H1 (cell line): Measurements from ENCODE around the gene MUC5B. TPM values are rescaled to one million over a fixed set of nuclear protein-coding genes. Genes with fewer than 3 reads are reported as not detected.

ENCODE experiments used
- CTCF ChIA-PET: fragments of 300-600 bp; sonication (Branson Sonifier 250); formaldehyde crosslinking; loops from one replicate; lab custom pipeline; 2021; ENCODE audit not compliant: partially characterized antibody; lab: Charles Lee
- POLR2A ChIA-PET: fragments of 300-600 bp; sonication (Branson Sonifier 250); formaldehyde crosslinking; loops from one replicate; lab custom pipeline; 2021; ENCODE audit warnings: inconsistent platforms; ENCODE audit not compliant: partially characterized antibody; lab: Charles Lee
- DNase-seq, 2 experiments: peaks; one replicate each; pipeline versions ENCODE4 v3.0.0 to v3.0.0-alpha.2; 2010 to 2022; ENCODE audit warnings: low spot score in 2 of 2, low read depth in 1 of 2, mixed read lengths in 1 of 2
- FAIRE-seq: peaks from 2 replicates; lab custom pipeline; 2011; peaks lifted over from hg19 to GRCh38; lab: Jason Lieb, UNC
- H2AFZ ChIP-seq: 2 replicates; pipeline ENCODE4 v1.8.1; 2012; ENCODE audit warnings: low read length, inconsistent platforms
- H2AK5ac ChIP-seq: 2 replicates; pipeline ENCODE4 v1.6.1; 2013; ENCODE audit warnings: low read depth, low read length
- H2BK120ac ChIP-seq: replicated peaks from 2 replicates; pipeline ENCODE3; 2013; ENCODE audit warnings: low read depth, low read length, inconsistent platforms
- H2BK12ac ChIP-seq: 2 replicates; pipeline ENCODE4 v1.6.1; 2013; ENCODE audit warnings: low read depth, low read length
- H2BK15ac ChIP-seq: 2 replicates; pipeline ENCODE4 v1.6.1; 2013; ENCODE audit warnings: low read length
- H2BK20ac ChIP-seq: 2 replicates; pipeline ENCODE4 v1.6.1; 2013; ENCODE audit warnings: low read length
- H2BK5ac ChIP-seq: 2 replicates; pipeline ENCODE4 v1.6.1; 2013; ENCODE audit warnings: low read depth, low read length
- H3K14ac ChIP-seq: 2 replicates; pipeline ENCODE4 v1.6.1; 2013; ENCODE audit warnings: inconsistent platforms; ENCODE audit not compliant: insufficient read length
- H3K18ac ChIP-seq: 2 replicates; pipeline ENCODE4 v1.6.1; 2013; ENCODE audit warnings: low read length; ENCODE audit errors: extremely low read depth
- H3K23ac ChIP-seq: 2 replicates; pipeline ENCODE4 v1.6.1; 2013; ENCODE audit warnings: inconsistent platforms; ENCODE audit not compliant: insufficient read length
- H3K23me2 ChIP-seq: 2 replicates; pipeline ENCODE4 v1.6.1; 2013; ENCODE audit warnings: low read depth, low read length
- H3K27ac ChIP-seq: 2 replicates; pipeline ENCODE4 v1.6.1; 2011; ENCODE audit warnings: low read depth, low read length, inconsistent platforms
- H3K27me3 ChIP-seq, 4 experiments: replicated peaks in 1 of 4; 1 replicate in 1 of 4; 2 replicates in 3 of 4; pipeline versions ENCODE4 v1.6.1 to v1.8.1; 2011 to 2013; ENCODE audit warnings: low read length in 3 of 4, mild to moderate bottlenecking in 3 of 4, inconsistent platforms in 2 of 4, mixed read lengths in 2 of 4, moderate library complexity in 1 of 4; ENCODE audit not compliant: control insufficient read depth in 3 of 4, insufficient read depth in 3 of 4; ENCODE audit errors: extremely low read depth in 1 of 4
- H3K36me3 ChIP-seq, 4 experiments: 2 replicates each; pipeline versions ENCODE4 v1.6.1 to v1.8.1; 2011 to 2013; ENCODE audit warnings: mild to moderate bottlenecking in 4 of 4, low read length in 3 of 4, moderate library complexity in 2 of 4, control low read depth in 1 of 4, inconsistent platforms in 1 of 4; ENCODE audit not compliant: insufficient read depth in 4 of 4, control insufficient read depth in 2 of 4
- H3K4ac ChIP-seq: replicated peaks from 2 replicates; pipeline ENCODE3; 2013; ENCODE audit warnings: low read length, low read depth, mixed read lengths, inconsistent platforms; ENCODE audit not compliant: insufficient read length
- H3K4me1 ChIP-seq, 4 experiments: replicated peaks in 1 of 4; 1 replicate in 1 of 4; 2 replicates in 3 of 4; pipeline versions ENCODE4 v1.6.1 to v1.8.1; 2011 to 2013; ENCODE audit warnings: low read length in 3 of 4, inconsistent platforms in 2 of 4, mixed read lengths in 1 of 4; ENCODE audit not compliant: insufficient read depth in 4 of 4, control insufficient read depth in 3 of 4
- H3K4me2 ChIP-seq, 2 experiments: 2 replicates each; pipeline versions ENCODE4 v1.6.1 to v1.8.1; 2011 to 2013; ENCODE audit warnings: low read depth in 2 of 2, low read length in 2 of 2, control low read depth in 1 of 2, inconsistent platforms in 1 of 2, mild to moderate bottlenecking in 1 of 2; ENCODE audit not compliant: insufficient read depth in 1 of 2
- H3K4me3 ChIP-seq, 4 experiments: fragments of 200-600, 300-600 bp in 1 of 4; sonication (generic), shearing (Covaris generic), sonication (Bioruptor Twin) in 1 of 4; 2 replicates each; pipeline versions ENCODE4 v1.5.1 to v1.8.1; 2011 to 2016; ENCODE audit warnings: low read length in 4 of 4, low read depth in 3 of 4, control low read depth in 2 of 4, inconsistent platforms in 2 of 4, mild to moderate bottlenecking in 2 of 4, mixed read lengths in 1 of 4, moderate library complexity in 1 of 4; ENCODE audit not compliant: insufficient read depth in 2 of 4; ENCODE audit errors: extremely low read depth in 1 of 4
- H3K56ac ChIP-seq: replicated peaks from 2 replicates; pipeline ENCODE3; 2013; ENCODE audit warnings: low read depth, mild to moderate bottlenecking, mixed read lengths, low read length, inconsistent platforms; ENCODE audit not compliant: insufficient read length
- H3K79me1 ChIP-seq: 2 replicates; pipeline ENCODE4 v1.6.1; 2013; ENCODE audit warnings: low read depth, low read length, control low read depth
- H3K79me2 ChIP-seq, 2 experiments: 2 replicates each; pipeline versions ENCODE4 v1.6.1 to v1.8.1; 2012 to 2013; ENCODE audit warnings: low read length in 2 of 2, mild to moderate bottlenecking in 2 of 2, inconsistent platforms in 1 of 2; ENCODE audit not compliant: insufficient read depth in 2 of 2, control insufficient read depth in 1 of 2
- H3K9ac ChIP-seq, 4 experiments: replicated peaks in 1 of 4; 1 replicate in 1 of 4; 2 replicates in 3 of 4; pipeline versions ENCODE4 v1.6.1 to v1.8.1; 2011 to 2013; ENCODE audit warnings: low read depth in 3 of 4, low read length in 3 of 4, control low read depth in 2 of 4, mild to moderate bottlenecking in 2 of 4, moderate library complexity in 2 of 4, inconsistent platforms in 1 of 4; ENCODE audit errors: extremely low read depth in 1 of 4
- H3K9me3 ChIP-seq, 2 experiments: 2 replicates each; pipeline versions ENCODE4 v1.6.1 to v1.8.1; 2012 to 2013; ENCODE audit warnings: mild to moderate bottlenecking in 2 of 2, moderate library complexity in 2 of 2, control low read depth in 1 of 2, inconsistent platforms in 1 of 2, low read depth in 1 of 2, low read length in 1 of 2, mixed read lengths in 1 of 2; ENCODE audit not compliant: insufficient read depth in 2 of 2
- H4K20me1 ChIP-seq, 2 experiments: replicated peaks in 1 of 2; 2 replicates each; pipeline versions ENCODE3 to v1.8.1; 2011 to 2013; ENCODE audit warnings: inconsistent platforms in 2 of 2, low read length in 2 of 2, mild to moderate bottlenecking in 1 of 2; ENCODE audit not compliant: insufficient read depth in 2 of 2, control insufficient read depth in 1 of 2
- H4K5ac ChIP-seq: 2 replicates; pipeline ENCODE4 v1.6.1; 2013; ENCODE audit warnings: low read length, low read depth, mixed read lengths, inconsistent platforms; ENCODE audit not compliant: insufficient read length
- H4K8ac ChIP-seq: 2 replicates; pipeline ENCODE4 v1.8.0; 2013; ENCODE audit warnings: mild to moderate bottlenecking, moderate library complexity, low read length, inconsistent platforms; ENCODE audit not compliant: insufficient read depth; ENCODE audit errors: extremely low read depth
- H4K91ac ChIP-seq: replicated peaks from 2 replicates; pipeline ENCODE3; 2013; ENCODE audit warnings: low read length, mixed read lengths, inconsistent platforms; ENCODE audit not compliant: insufficient read length
- CREB1 ChIP-seq: IDR thresholded peaks from 2 replicates; pipeline ENCODE4 v1.6.1; 2012; ENCODE audit warnings: inconsistent platforms
- CTBP2 ChIP-seq: IDR thresholded peaks from 2 replicates; pipeline ENCODE4 v1.7.0; 2011; ENCODE audit warnings: borderline replicate concordance, mild to moderate bottlenecking, moderate library complexity, mixed read lengths, low read length; ENCODE audit not compliant: insufficient read depth, insufficient read length
- GTF2F1 ChIP-seq: IDR thresholded peaks from 2 replicates; pipeline ENCODE4 v1.6.1; 2012; ENCODE audit warnings: low read depth, low read length, improper control_type of control experiment, borderline replicate concordance
- HDAC2 ChIP-seq, 2 experiments: fragments of 300-600 bp in 1 of 2; sonication (generic) in 1 of 2; IDR thresholded peaks; 2 replicates each; pipeline ENCODE4 v1.6.1; 2011 to 2012; ENCODE audit warnings: low read depth in 2 of 2, low read length in 2 of 2, mild to moderate bottlenecking in 2 of 2, moderate library complexity in 2 of 2, borderline replicate concordance in 1 of 2, inconsistent platforms in 1 of 2
- HDAC6 ChIP-seq: IDR thresholded peaks from one replicate; pipeline ENCODE4 v1.7.1; 2012; ENCODE audit warnings: low read depth, mild to moderate bottlenecking, inconsistent platforms, low read length, moderate library complexity
- RFX5 ChIP-seq: IDR thresholded peaks from 2 replicates; pipeline ENCODE4 v1.6.1; 2011; ENCODE audit warnings: low read depth, low read length, improper control_type of control experiment, borderline replicate concordance
- SIX5 ChIP-seq: IDR thresholded peaks from 2 replicates; pipeline ENCODE4 v1.6.1; 2011; ENCODE audit warnings: mild to moderate bottlenecking, low read depth, low read length
- TEAD4 ChIP-seq: IDR thresholded peaks from 2 replicates; pipeline ENCODE4 v1.6.1; 2012; ENCODE audit warnings: low read depth, low read length, inconsistent platforms, mixed read lengths
- WGBS, 2 experiments: shearing (Covaris generic) in 1 of 2; methylation state at CpG; one replicate each; pipeline versions ENCODE4 v1.1.6 to v1.1.7; 2013 to 2015; ENCODE audit warnings: low lambda C conversion rate in 2 of 2, mixed read lengths in 2 of 2, inconsistent platforms in 1 of 2, low coverage in 1 of 2, missing lambda C conversion rate in 1 of 2; ENCODE audit not compliant: insufficient replicate concordance in 2 of 2, insufficient coverage in 1 of 2, insufficient read length in 1 of 2; ENCODE audit errors: extremely low coverage in 1 of 2, missing lambda C conversion rate in 1 of 2; 5-methylcytosine and 5-hydroxymethylcytosine counted together
- polyA plus RNA-seq, 7 experiments: library from polyadenylated mRNA; depleted of rRNA in 3 of 7; stranded (reverse) in 5 of 7; unstranded in 2 of 7; fragments of >200 nt in 5 of 7; fragments of 200-250 nt in 2 of 7; gene quantifications; 1 replicate in 5 of 7; 2 replicates in 1 of 7; 4 replicates in 1 of 7; pipeline versions ENCODE4 v1.2.1 to v1.2.3, GENCODE V29; 2011 to 2013; ENCODE audit warnings: missing spikeins in 2 of 7, mixed read lengths in 2 of 7
- total RNA-seq: library from RNA; stranded (reverse); fragmentation: NEBNext Ultra II Directional; extraction: Animal tissue kit (Norgen Biotek cat#: 25700); gene quantifications from 2 replicates; pipeline ENCODE4 v1.2.1, GENCODE V29; 2021
- TF ChIP-seq, protein P1 (sequence below), 3 experiments: IDR thresholded peaks; 1 replicate in 2 of 3; 2 replicates in 1 of 3; pipeline versions ENCODE4 v1.5.1 to v1.6.1; 2011; ENCODE audit warnings: low read length in 3 of 3, mild to moderate bottlenecking in 3 of 3, inconsistent platforms in 2 of 3, low read depth in 1 of 3, moderate library complexity in 1 of 3; ENCODE audit not compliant: insufficient read depth in 1 of 3; ENCODE audit errors: control extremely low read depth in 1 of 3

Gene MUC5B
- total and polyA plus RNA-seq, 2 of the 8 experiments (the other 6 are each of a cell fraction or from before 2014, with no cell fraction given): 0.02 to 0.03 TPM

DNA sequence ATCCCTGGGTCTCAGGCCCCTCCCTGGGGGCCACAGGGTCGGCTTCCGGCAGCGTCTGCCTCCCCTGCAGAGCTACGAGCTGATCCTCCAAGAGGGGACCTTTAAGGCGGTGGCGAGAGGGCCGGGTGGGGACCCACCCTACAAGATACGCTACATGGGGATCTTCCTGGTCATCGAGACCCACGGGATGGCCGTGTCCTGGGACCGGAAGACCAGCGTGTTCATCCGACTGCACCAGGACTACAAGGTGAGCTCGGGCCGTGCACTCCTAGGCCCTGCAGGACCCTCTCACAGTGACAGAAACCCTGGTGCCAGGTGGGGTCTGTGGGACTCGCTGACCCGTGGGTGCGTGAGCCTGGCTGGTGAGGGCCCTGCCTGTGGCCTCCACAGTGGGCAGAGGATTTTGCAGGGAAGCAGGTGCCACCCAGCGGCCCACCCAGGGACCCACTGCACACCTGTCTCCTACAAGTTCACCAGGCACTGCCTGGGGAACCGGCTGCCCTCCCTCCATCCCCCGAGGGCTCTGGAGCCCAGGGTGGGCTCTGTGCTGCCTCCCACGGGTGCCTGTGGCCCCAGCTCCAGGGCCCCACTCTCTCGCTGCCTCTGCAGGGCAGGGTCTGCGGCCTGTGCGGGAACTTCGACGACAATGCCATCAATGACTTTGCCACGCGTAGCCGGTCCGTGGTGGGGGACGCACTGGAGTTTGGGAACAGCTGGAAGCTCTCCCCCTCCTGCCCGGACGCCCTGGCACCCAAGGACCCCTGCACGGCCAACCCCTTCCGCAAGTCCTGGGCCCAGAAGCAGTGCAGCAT is 13.7 kb downstream of the MUC5B start:
- no peaks in the 10 kb centered on the region; a peak in 1 of 7 replicates for H3K4me1 ChIP-seq
- no peak overlapping the region for H2AFZ ChIP-seq
- no peak overlapping the region for H3K27ac ChIP-seq
- H3K36me3 ChIP-seq: no peaks in the 10 kb centered on the region
- FAIRE-seq (no peak), DNase-seq (peak in 1 of 2 experiments; percentile 24)
- no peak overlapping the region for H2BK15ac ChIP-seq
- no peak overlapping the region for H2AK5ac ChIP-seq
- no peak overlapping the region for H2BK12ac ChIP-seq
- no peak overlapping the region for H3K14ac ChIP-seq
- H3K9me3 ChIP-seq: peaks cover 0 to 15% of the 10 kb centered on the region in 2 experiments; a peak in 2 of 4 replicates
- H3K23ac ChIP-seq: no peak overlapping the region
- H3K27me3 ChIP-seq: no peaks in the 10 kb centered on the region
- H2BK120ac ChIP-seq: no peak overlapping the region
- no peak overlapping the region for H3K4me3 ChIP-seq
- no peak overlapping the region for H4K5ac ChIP-seq
- H2BK20ac ChIP-seq: no peak overlapping the region
- H3K4ac ChIP-seq: no peak overlapping the region
- no peaks in the 10 kb centered on the region for H3K79me2 ChIP-seq
- no peak overlapping the region for H2BK5ac ChIP-seq
- no peak overlapping the region for H4K91ac ChIP-seq
- ChIA-PET POLR2A (no interaction called here), CTCF (interaction anchor here (0.7 to 1.5 kb wide), 2 partner anchors 10 to 16 kb away, joined by 3 read pairs; no protein-coding TSS in a partner anchor)
- no peaks in the 10 kb centered on the region for H3K23me2 ChIP-seq
- no peak overlapping the region for H3K4me2 ChIP-seq
- 0 out of 2 replicates have a peak overlapping the region, but pooled peaks have one; percentile 51 for H4K8ac ChIP-seq
- whole genome bisulfite sequencing, 2 experiments: 94% methylated on average over 31 of the region's 37 CpGs; no CpG with 5 or more reads in 1 of the 2 experiments
- peaks cover 0 to 1% of the 10 kb centered on the region in 2 experiments for H4K20me1 ChIP-seq
- no peak overlapping the region for H3K9ac ChIP-seq
- no peaks in the 10 kb centered on the region for H3K79me1 ChIP-seq
- H3K18ac ChIP-seq: no peak overlapping the region
- H3K56ac ChIP-seq: no peak overlapping the region
- TF ChIP-seq HDAC6: no peak
- no peak for TF ChIP-seq HDAC2 (IDR thresholded peaks at IDR 0.05; ENCODE audit: borderline replicate concordance in 1 of 2, low read depth in 2 of 2, low read length in 2 of 2)
- no peak for TF ChIP-seq TEAD4
- TF ChIP-seq, protein P1, sequence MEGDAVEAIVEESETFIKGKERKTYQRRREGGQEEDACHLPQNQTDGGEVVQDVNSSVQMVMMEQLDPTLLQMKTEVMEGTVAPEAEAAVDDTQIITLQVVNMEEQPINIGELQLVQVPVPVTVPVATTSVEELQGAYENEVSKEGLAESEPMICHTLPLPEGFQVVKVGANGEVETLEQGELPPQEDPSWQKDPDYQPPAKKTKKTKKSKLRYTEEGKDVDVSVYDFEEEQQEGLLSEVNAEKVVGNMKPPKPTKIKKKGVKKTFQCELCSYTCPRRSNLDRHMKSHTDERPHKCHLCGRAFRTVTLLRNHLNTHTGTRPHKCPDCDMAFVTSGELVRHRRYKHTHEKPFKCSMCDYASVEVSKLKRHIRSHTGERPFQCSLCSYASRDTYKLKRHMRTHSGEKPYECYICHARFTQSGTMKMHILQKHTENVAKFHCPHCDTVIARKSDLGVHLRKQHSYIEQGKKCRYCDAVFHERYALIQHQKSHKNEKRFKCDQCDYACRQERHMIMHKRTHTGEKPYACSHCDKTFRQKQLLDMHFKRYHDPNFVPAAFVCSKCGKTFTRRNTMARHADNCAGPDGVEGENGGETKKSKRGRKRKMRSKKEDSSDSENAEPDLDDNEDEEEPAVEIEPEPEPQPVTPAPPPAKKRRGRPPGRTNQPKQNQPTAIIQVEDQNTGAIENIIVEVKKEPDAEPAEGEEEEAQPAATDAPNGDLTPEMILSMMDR (IDR thresholded peaks at IDR 0.05; ENCODE audit: control extremely low read depth in 1 of 3, insufficient read depth in 1 of 3, low read depth in 1 of 3, low read length in 3 of 3): no peak
- no peak for TF ChIP-seq CTBP2
- TF ChIP-seq GTF2F1: no peak
- TF ChIP-seq RFX5: no peak
- no peak for TF ChIP-seq CREB1
- no peak for TF ChIP-seq SIX5
